ENCODE results near the gene FAM135A. TPM values are rescaled to one million over a fixed set of nuclear protein-coding genes. Genes with fewer than 3 reads are reported as not detected.
A peak's percentile ranks its signal among the peaks of the same experiment; 100 is the strongest.

The FAM135A gene
- total and polyA plus RNA-seq, 9 of the 15 experiments (the other 6 are each of a cell fraction or from before 2014, with no cell fraction given) = 7.4 to 32.9 (median 19.2) TPM

DNA sequence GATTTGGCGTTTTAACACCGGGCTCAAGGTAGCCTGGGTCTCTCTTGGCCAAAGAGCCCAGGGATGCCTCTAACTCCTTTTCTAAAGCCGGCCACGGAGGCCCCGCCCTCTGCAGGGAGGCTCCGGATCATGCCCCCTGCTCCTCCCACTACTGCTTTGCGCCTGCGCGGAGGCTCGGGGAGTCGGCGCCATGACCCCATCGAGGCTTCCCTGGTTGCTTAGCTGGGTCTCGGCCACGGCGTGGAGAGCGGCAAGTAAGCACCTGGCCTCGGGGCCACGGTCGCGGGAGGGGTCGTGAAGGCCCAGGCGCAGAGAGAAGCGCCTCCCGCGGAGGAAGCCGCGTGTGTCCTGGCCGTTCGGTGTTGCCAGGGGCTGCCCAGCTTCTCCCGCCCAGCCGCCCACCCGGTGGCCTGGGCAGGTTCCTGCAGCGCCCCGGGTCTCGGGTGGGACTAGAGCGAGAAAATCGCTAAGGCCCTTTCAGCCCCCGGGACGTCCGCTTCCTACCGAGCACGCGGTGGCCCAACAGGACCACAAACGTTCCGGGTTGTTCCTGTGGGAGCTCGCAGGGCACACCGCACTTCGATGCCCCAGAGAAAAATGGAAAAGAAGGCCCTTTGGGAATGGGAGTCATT lies 153.6 kb downstream of the FAM135A start, which contains the start of gene SDHAF4 (continued):
- no peak for TF ChIP-seq PCBP2 (IDR thresholded peaks at IDR 0.05; ENCODE audit: low read depth, low read length, poor library complexity, severe bottlenecking)
- TF ChIP-seq U2AF1 (optimal IDR thresholded peaks at IDR 0.05; ENCODE audit: low read depth, low read length) = no peak
- no peak for TF ChIP-seq SMC3 (conservative IDR thresholded peaks at IDR 0.05; ENCODE audit: insufficient read depth, low read depth, low read length)
- TF ChIP-seq SOX6 (IDR thresholded peaks at IDR 0.05) = no peak
- no peak for TF ChIP-seq ZNF212 (CRISPR knock-in tag; IDR thresholded peaks at IDR 0.05)
- TF ChIP-seq, protein P1, sequence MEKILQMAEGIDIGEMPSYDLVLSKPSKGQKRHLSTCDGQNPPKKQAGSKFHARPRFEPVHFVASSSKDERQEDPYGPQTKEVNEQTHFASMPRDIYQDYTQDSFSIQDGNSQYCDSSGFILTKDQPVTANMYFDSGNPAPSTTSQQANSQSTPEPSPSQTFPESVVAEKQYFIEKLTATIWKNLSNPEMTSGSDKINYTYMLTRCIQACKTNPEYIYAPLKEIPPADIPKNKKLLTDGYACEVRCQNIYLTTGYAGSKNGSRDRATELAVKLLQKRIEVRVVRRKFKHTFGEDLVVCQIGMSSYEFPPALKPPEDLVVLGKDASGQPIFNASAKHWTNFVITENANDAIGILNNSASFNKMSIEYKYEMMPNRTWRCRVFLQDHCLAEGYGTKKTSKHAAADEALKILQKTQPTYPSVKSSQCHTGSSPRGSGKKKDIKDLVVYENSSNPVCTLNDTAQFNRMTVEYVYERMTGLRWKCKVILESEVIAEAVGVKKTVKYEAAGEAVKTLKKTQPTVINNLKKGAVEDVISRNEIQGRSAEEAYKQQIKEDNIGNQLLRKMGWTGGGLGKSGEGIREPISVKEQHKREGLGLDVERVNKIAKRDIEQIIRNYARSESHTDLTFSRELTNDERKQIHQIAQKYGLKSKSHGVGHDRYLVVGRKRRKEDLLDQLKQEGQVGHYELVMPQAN (IDR thresholded peaks at IDR 0.05; ENCODE audit: borderline replicate concordance) = no peak
- TF ChIP-seq RBM22 (IDR thresholded peaks at IDR 0.05; ENCODE audit: low read depth, low read length, poor library complexity, severe bottlenecking) = no peak
- no peak for TF ChIP-seq SMAD3 (CRISPR knock-in tag; conservative IDR thresholded peaks at IDR 0.05)
- TF ChIP-seq ZNF79 (CRISPR knock-in tag; IDR thresholded peaks at IDR 0.05; ENCODE audit: low read depth) = no peak
- TF ChIP-seq SETDB1 (IDR thresholded peaks at IDR 0.05; ENCODE audit: low read length) = no peak
- TF ChIP-seq MCM5 (IDR thresholded peaks at IDR 0.05; ENCODE audit: low read depth) = no peak
- no peak for TF ChIP-seq FOXK2 (conservative IDR thresholded peaks at IDR 0.05 in 1 of 2, IDR thresholded peaks at IDR 0.05 in 1 of 2; ENCODE audit: low read depth in 2 of 2)
- TF ChIP-seq, protein P2, sequence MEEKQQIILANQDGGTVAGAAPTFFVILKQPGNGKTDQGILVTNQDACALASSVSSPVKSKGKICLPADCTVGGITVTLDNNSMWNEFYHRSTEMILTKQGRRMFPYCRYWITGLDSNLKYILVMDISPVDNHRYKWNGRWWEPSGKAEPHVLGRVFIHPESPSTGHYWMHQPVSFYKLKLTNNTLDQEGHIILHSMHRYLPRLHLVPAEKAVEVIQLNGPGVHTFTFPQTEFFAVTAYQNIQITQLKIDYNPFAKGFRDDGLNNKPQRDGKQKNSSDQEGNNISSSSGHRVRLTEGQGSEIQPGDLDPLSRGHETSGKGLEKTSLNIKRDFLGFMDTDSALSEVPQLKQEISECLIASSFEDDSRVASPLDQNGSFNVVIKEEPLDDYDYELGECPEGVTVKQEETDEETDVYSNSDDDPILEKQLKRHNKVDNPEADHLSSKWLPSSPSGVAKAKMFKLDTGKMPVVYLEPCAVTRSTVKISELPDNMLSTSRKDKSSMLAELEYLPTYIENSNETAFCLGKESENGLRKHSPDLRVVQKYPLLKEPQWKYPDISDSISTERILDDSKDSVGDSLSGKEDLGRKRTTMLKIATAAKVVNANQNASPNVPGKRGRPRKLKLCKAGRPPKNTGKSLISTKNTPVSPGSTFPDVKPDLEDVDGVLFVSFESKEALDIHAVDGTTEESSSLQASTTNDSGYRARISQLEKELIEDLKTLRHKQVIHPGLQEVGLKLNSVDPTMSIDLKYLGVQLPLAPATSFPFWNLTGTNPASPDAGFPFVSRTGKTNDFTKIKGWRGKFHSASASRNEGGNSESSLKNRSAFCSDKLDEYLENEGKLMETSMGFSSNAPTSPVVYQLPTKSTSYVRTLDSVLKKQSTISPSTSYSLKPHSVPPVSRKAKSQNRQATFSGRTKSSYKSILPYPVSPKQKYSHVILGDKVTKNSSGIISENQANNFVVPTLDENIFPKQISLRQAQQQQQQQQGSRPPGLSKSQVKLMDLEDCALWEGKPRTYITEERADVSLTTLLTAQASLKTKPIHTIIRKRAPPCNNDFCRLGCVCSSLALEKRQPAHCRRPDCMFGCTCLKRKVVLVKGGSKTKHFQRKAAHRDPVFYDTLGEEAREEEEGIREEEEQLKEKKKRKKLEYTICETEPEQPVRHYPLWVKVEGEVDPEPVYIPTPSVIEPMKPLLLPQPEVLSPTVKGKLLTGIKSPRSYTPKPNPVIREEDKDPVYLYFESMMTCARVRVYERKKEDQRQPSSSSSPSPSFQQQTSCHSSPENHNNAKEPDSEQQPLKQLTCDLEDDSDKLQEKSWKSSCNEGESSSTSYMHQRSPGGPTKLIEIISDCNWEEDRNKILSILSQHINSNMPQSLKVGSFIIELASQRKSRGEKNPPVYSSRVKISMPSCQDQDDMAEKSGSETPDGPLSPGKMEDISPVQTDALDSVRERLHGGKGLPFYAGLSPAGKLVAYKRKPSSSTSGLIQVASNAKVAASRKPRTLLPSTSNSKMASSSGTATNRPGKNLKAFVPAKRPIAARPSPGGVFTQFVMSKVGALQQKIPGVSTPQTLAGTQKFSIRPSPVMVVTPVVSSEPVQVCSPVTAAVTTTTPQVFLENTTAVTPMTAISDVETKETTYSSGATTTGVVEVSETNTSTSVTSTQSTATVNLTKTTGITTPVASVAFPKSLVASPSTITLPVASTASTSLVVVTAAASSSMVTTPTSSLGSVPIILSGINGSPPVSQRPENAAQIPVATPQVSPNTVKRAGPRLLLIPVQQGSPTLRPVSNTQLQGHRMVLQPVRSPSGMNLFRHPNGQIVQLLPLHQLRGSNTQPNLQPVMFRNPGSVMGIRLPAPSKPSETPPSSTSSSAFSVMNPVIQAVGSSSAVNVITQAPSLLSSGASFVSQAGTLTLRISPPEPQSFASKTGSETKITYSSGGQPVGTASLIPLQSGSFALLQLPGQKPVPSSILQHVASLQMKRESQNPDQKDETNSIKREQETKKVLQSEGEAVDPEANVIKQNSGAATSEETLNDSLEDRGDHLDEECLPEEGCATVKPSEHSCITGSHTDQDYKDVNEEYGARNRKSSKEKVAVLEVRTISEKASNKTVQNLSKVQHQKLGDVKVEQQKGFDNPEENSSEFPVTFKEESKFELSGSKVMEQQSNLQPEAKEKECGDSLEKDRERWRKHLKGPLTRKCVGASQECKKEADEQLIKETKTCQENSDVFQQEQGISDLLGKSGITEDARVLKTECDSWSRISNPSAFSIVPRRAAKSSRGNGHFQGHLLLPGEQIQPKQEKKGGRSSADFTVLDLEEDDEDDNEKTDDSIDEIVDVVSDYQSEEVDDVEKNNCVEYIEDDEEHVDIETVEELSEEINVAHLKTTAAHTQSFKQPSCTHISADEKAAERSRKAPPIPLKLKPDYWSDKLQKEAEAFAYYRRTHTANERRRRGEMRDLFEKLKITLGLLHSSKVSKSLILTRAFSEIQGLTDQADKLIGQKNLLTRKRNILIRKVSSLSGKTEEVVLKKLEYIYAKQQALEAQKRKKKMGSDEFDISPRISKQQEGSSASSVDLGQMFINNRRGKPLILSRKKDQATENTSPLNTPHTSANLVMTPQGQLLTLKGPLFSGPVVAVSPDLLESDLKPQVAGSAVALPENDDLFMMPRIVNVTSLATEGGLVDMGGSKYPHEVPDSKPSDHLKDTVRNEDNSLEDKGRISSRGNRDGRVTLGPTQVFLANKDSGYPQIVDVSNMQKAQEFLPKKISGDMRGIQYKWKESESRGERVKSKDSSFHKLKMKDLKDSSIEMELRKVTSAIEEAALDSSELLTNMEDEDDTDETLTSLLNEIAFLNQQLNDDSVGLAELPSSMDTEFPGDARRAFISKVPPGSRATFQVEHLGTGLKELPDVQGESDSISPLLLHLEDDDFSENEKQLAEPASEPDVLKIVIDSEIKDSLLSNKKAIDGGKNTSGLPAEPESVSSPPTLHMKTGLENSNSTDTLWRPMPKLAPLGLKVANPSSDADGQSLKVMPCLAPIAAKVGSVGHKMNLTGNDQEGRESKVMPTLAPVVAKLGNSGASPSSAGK (IDR thresholded peaks at IDR 0.05) = peak; percentile 87
